NK-92 treated with Interleukin-12 subunit alpha and Interleukin-12 subunit beta, amount 100 ng/mL, for 24 hours (cell line): ENCODE data around the gene HABP2.

Experiments used
- DNase-seq: peaks from one replicate; lab custom pipeline; 2025; lab: John Stamatoyannopoulos, UW

HABP2 gene

GRCh38 chr10:113604572-113604971 lies 51.7 kb downstream of the HABP2 start:
- DNase-seq = no peak

GRCh38 chr10:113605268-113605978 lies 52.6 kb downstream of the HABP2 start:
- DNase-seq = no peak

- no peak for DNase-seq
Observed at GRCh38 chr10:113609704-113610108, 56.9 kb downstream of the HABP2 start.

GRCh38 chr10:113610631-113611601 lies 58.1 kb downstream of the HABP2 start:
- DNase-seq = no peak

GRCh38 chr10:113612154-113612553 lies 59.3 kb downstream of the HABP2 start:
- DNase-seq = no peak

- DNase-seq = no peak
Observed at GRCh38 chr10:113613427-113613826, 60.6 kb downstream of the HABP2 start.

- no peak for DNase-seq
Observed at GRCh38 chr10:113613977-113614690, 61.3 kb downstream of the HABP2 start.

- DNase-seq = no peak
Observed at GRCh38 chr10:113616244-113617074, 63.6 kb downstream of the HABP2 start.

- no peak for DNase-seq
Observed at GRCh38 chr10:113617086-113617485, 64.2 kb downstream of the HABP2 start.

GRCh38 chr10:113618338-113618737 lies 65.5 kb downstream of the HABP2 start:
- DNase-seq = no peak

- no peak for DNase-seq
Observed at GRCh38 chr10:113619401-113619800, 66.5 kb downstream of the HABP2 start.

- no peak for DNase-seq
Observed at GRCh38 chr10:113620511-113620910, 67.7 kb downstream of the HABP2 start.

GRCh38 chr10:113620936-113621335 lies 68.1 kb downstream of the HABP2 start:
- no peak for DNase-seq

- DNase-seq = no peak
Observed at GRCh38 chr10:113621799-113622198, 68.9 kb downstream of the HABP2 start.

- DNase-seq = no peak
Observed at GRCh38 chr10:113622831-113623230, 70.0 kb downstream of the HABP2 start.

GRCh38 chr10:113625461-113626186 lies 72.8 kb downstream of the HABP2 start:
- no peak for DNase-seq

- no peak for DNase-seq
Observed at GRCh38 chr10:113626809-113627355, 74.0 kb downstream of the HABP2 start.

GRCh38 chr10:113627836-113628235 lies 75.0 kb downstream of the HABP2 start:
- DNase-seq = no peak

GRCh38 chr10:113628607-113629153 lies 75.8 kb downstream of the HABP2 start:
- no peak for DNase-seq

GRCh38 chr10:113630929-113631533 lies 78.2 kb downstream of the HABP2 start:
- no peak for DNase-seq
